Measurements from ENCODE around the gene ARSG.

GRCh38 chr17:68319410-68320162 lies 28.3 kb downstream of the ARSG start:
- TF ChIP-seq CTCF (IDR thresholded peaks at IDR 0.05; ENCODE audit: low read depth, low read length, poor library complexity, severe bottlenecking) (no peak), EZH2phosphoT487 (IDR thresholded peaks at IDR 0.05; ENCODE audit: borderline replicate concordance, low read length) (no peak)
